Stimulated activated CD4-positive, alpha-beta T cell treated with anti-CD3 and anti-CD28 coated beads, Interleukin-4, amount 100 ng/mL, for 1 hour (primary cell): ENCODE data around the gene PRDM12.

ENCODE experiments used
- DNase-seq: peaks from one replicate; pipeline ENCODE4 v3.0.0-alpha.2; 2020

The PRDM12 gene

DNA sequence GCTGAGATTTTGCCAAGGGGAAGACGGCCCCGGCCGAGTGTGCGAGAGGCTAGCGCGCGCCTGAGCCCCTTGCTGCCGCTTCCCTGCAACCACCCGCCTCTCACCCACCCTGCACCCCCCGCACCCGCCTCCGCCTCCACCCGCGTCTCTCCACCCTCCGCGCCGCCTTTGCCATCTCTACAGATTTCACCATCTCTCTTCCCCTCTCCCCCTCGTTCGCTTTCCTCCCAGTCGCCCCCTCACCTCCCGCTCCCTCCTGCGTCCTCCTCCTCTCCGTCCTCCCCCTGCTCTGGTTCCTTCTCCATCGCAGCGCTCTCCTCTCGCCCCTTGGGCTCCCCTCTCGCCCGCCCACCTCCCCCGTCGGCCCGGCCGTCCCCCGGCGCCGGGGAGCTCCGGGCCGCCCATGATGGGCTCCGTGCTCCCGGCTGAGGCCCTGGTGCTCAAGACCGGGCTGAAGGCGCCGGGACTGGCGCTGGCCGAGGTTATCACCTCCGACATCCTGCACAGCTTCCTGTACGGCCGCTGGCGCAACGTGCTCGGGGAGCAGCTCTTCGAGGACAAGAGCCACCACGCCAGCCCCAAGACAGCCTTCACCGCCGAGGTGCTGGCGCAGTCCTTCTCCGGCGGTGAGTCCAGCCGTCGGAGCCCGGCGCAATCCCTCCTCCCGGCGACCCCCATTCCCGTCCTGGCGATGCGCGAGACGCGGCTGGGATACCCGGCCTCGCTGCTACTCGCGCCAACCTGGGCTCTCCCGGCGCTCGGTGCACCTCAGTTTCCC, at the start of gene PRDM12:
PRDM12 (plus strand) TSS at position 344 of the 778 bp plus-strand sequence; CDS start at position 404, 60 bp downstream.
- no peak for DNase-seq

- DNase-seq, result no peak
Measured at GRCh38 chr9:130616451-130616850, 47.9 kb upstream of the PRDM12 start.

- DNase-seq, result no peak
Measured at GRCh38 chr9:130623466-130623865, 40.9 kb upstream of the PRDM12 start.

- no peak for DNase-seq
Measured at GRCh38 chr9:130624154-130624553, 40.2 kb upstream of the PRDM12 start.

DNA sequence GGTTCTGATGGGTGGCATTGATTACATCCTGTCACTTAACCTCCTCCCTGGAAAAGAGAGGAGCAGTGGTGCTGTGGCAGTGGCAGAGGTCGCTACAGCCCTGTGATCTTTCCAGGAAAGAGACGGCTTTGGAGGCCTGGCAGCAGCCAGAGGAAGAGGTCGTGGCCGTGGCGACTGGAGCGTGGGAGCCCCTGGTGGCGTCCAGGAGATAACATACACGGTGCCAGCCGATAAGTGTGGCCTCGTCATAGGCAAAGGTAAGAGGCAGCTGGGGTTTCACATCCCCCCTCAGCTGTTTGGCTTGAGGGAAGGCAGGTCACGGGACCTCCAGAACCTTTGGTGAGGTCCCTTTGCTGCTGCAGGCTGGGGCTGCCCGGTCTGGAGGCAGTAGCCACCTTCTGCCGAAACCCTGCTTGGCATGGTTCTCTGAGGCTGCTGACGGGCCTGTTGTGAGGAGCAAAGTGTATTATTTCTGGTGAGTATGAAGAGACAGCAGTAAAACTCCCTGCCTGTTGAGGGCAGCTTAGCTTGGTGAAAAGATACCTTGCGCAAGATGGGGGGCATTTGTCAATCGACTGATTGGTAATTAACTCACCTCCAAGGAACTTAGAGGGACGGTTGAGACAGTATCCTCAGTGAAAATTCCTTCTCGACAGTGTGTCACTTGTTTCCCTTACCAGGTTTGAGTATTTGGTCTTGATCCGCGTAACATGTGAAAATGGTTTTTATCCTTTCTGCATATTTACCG, 38.0 kb upstream of the PRDM12 start:
- no peak for DNase-seq

DNA sequence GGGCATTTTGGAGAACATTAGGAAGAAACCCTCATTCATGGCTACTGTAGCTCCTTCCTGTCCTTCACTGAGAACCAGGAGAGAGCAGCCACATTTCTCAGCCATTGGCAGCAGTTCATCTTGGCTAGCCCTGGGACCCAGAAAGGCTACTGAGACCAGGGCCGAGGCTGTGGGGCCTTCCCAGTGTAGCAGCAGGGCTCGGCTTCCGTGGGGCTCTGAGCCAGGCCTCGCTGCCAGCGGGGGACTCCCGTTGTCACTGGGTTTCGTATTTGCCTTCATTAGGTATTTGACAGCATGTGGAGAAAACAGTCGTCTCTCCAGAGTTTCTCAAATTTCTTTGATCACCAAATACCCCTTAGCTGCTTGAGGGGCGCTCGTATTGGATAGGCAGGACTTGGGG, 37.3 kb upstream of the PRDM12 start:
- DNase-seq, result no peak

- no peak for DNase-seq
Measured at GRCh38 chr9:130627896-130628792, 36.2 kb upstream of the PRDM12 start.

- DNase-seq, result no peak
Measured at GRCh38 chr9:130629443-130630070, 34.8 kb upstream of the PRDM12 start.

- DNase-seq, result no peak
Measured at GRCh38 chr9:130630071-130630450, 34.3 kb upstream of the PRDM12 start.

DNA sequence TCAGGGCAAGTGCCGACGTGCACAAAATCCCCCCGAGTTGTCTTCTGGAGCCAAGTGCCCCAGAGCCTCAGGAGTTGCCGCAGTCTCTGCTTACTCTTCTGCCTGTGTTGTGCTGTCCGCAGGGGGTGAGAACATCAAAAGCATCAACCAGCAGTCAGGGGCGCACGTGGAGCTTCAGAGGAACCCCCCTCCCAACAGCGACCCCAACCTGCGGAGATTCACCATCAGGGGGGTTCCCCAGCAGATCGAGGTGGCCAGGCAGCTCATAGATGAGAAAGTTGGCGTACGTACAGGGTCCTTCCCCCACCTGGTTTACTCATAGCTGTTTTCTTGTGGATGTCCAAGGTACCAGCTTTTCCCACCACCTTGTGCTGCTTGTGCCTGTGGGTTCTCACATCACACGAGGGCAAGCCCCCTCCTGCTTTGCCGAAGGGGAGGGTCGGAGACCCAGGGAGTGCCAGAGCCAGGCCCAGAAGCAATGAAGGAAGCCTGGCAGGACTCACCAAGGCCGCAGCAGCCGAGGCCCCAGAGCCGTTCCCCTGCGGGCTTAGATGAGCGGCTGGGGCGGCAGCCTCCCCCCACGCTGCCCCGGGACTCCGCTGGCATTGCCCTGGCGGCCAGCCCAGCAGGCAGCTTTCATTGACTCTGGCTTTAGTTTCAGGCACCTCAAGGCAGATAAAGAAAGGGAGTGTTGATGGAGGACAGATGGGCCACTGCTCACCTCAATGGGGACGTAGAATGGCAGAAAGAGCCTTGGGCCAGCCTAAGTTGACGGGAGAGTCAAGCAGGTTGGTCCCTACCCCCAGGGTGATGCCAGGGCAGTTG, 33.7 kb upstream of the PRDM12 start:
- DNase-seq, result no peak

DNA sequence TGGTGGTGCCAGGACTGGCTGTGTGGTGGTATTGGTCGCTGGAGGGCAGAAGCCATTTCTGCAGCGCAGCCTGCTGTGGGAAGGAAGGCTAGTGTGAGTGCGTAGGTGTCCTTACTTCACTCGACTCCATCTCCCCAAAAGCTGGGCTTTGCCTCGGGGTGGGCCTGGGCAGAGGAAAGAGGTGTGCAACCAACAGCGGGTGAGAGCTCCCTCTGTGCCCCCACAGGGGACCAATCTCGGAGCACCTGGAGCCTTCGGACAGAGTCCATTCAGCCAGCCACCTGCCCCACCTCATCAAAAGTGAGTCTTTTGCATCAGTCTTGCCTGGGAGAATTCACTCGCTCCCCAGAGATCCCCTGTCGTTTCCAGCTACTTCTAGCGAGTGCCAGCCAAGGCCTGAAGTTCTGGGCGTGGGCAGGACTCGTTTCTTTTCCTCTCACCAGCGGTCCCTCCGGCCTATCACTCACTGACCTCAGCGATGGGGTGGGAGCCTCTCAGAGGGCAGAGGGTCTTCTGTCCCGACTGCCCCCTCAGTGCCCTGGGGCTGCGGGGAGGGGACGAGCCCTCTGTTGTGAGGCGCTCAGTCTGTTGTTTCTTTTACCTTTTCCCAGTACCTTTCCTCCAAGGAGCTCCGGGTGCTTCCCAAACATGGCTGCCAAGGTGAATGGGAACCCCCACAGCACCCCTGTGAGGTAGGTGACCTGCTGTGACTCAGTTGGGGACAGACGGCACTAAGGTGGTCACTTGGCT, 32.9 kb upstream of the PRDM12 start:
- DNase-seq, result no peak

DNA sequence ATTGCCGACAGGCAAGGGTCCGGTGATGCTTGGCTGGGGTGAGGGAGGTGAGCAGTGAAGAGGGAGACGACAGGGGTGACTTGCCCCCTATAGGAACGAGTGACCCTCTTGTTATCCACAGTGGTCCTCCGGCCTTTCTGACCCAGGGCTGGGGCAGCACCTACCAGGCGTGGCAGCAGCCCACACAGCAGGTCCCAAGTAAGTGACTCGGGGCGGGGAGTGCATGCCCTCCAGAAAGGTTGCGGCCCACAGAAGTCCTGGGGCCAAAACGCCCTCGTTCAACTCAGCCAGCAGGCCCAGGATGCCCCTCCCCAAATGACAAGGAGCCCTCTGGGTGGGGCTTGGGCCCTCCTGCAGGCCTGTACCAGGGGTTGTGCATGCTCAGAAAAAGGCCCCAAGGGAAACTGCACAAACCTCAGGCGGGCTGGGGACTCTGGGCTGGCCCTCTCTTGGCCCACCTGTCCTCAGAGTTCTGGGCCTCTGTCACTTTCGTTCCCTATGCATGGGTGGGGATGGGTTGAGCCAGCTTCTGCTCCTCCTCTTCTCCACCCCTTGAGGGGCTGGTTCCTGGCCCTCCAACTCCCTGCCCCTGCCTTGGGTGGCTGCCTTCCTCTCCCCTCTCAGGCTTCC, 32.2 kb upstream of the PRDM12 start:
- no peak for DNase-seq

GRCh38 chr9:130632841-130633240, 31.6 kb upstream of the PRDM12 start:
- DNase-seq, result no peak

DNA sequence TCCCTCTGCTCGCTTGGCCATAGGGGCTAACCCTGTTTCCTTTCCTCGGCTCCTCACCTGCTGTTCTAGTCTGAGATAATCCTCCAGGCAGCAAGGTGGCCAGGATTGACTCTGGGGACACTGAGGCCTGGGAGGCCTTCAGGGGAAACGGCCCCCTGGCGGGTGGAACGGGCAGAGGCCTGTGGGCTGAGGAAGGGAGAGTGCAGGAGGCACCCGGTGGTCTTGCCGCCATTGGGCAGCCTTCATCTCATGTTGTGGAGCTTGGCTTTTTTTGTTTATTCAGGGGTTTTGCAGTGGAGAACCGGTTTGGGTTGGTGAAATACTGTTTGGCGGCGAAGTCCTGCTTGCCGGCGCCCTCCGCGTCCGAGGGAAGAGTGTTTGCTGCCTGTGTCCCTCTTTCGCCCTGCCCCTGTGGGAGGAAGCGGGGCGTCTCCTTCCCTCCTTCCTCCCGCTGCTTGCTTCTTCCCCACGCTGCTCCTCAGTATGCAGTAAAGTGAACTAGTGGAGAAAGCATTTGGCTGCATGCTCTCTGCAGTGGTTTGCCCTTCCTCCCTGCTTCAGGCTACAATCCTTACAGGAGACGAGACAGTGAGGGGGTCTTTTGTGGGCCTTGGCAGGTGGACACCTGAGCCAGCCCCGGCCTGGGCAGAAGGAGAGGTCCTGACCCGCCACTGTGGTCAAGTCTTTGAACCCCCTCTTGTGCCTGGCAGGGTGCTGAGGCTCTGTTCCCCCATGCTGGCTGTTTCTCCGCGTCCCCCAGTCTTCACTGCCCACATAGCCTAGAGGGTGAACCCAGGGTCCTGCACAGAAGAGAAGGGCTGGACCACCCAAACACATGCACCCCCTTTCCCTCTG, 30.8 kb upstream of the PRDM12 start:
- no peak for DNase-seq

DNA sequence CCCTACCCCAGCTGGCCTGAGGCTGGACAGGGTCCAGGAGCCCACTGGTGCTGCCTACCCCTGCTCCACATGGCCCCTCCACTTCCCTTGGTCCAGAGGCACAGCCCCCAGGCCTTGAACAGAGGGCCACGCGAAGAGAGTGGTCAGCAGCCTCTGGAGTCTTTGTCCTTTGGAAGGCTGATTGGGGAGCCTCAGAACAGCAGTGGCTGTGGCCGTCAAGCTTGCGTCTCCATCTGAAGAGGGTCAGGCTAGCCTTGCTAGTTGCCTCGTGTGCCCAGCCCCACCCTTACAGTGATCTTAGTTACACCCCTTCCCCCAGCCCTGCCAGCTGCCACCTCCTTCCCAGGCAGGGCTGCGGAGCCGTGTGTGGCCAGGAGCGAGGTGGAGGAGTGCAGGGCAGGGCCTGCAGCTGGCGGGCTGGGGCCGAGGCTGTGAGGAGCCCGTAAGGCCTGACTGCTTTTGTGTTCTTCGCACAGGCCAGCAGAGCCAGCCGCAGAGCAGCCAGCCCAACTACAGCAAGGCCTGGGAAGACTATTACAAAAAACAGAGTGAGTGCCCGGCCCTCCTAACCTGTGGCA, 30.1 kb upstream of the PRDM12 start:
- DNase-seq, result no peak

DNA sequence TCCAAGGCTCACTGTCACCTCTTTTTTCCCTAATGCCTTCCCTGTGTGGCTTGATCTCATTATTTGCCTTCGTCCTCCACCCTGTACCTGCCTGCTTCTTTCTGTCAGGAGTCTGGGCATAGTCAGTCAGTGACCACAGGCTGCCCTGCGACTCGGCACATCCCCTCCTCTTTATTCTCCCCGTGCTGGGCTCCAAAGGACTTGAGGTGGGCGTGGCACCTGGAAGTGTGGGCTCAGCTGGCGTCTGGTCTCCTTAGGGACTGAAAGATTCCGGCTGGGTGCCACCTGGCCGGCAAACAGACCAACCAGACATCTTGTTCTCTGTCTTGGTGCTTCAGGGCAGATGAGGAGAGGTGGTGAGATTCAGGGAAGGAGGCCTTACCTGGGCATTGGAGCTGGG, 29.6 kb upstream of the PRDM12 start:
- no peak for DNase-seq

DNA sequence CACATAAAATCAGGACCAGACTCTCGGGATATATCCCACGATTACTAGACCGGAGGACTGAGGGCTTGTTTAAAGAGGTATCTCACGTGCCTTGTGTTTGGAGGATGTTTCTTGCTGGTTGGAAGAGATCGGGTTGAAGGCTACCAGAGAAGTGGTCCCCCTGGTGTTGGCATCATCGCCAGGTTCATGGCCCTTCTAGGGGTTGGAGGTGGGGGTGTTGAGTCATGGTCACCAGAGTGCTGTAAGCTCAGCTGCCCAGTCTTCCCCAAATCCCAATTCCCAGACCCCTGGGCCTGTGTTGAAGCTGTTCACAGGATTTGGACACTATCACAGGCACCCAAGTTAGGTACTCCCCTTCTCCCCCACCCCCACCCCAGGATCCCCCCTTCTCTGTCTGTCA, 29.1 kb upstream of the PRDM12 start:
- no peak for DNase-seq

DNA sequence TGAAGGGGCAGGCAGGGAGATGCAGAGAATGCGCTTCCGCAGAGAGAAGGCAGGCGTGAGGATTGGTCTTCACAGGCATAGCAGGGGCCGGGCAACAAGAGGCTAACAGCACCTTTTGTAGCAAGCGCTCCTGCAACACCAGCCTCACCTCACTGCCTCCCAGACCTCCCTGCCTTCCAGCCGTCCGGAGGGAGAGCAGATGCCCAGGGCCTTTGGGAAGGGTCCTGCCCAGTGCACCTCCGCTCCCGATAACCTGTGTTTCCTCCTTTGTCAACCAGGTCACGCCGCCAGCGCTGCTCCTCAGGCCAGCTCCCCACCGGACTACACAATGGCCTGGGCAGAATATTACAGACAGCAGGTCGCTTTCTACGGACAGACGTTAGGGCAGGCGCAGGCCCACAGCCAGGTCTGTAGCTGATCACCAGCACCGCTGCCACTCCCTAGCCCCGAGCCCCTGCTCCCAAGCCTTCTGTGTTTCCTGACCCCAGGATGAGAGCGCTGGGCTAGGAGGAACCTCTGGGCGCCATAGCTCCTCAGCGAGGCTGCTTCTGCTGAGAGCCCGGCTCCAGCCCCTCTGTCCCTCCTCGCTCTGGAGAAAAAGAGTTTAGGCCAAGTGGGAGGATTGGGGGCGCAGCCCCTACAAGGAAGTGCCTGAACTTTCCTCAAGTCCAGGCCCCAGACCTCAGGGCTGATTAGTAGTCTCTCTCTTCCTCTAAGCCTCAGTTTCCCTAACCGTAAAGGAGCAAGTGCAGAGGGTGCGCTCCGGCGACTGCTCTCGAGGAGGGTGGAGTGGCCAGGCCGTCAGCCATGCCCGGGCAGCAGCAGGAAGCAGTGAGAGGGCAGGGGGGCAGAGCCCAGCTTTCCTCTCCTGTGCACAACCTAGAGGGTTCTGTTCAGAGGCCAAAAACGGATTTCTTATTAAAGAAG, 28.4 kb upstream of the PRDM12 start:
- DNase-seq, result no peak
